NAMALWA (cell line): Measurements from ENCODE around the gene MAP1B.

Experiments
- DNase-seq: peaks from one replicate; pipeline ENCODE4 v3.0.0-alpha.2; 2015; ENCODE audit warnings: low spot score

MAP1B gene

GRCh38 chr5:72252574-72253155 lies 145.4 kb downstream of the MAP1B start:
- DNase-seq: no peak

- DNase-seq: no peak
Observed at GRCh38 chr5:72255237-72255636, 148.0 kb downstream of the MAP1B start.

GRCh38 chr5:72255670-72256069 lies 148.4 kb downstream of the MAP1B start:
- DNase-seq: no peak

- no peak for DNase-seq
Observed at GRCh38 chr5:72256536-72256935, 149.3 kb downstream of the MAP1B start.
